BJ (cell line): ENCODE measurements around the gene FCN2. TPM values are rescaled to one million over a fixed set of nuclear protein-coding genes. Genes with fewer than 3 reads are reported as not detected.

Source experiments
- CTCF ChIA-PET: fragments of 350-600 bp; formaldehyde crosslinking; extraction: SDS; loops from one replicate; lab custom pipeline; 2021; ENCODE audit warnings: antibody characterized with exemption, inconsistent platforms; lab: Yijun Ruan, JAX
- POLR2A ChIA-PET: fragments of 300-600 bp; sonication (Branson Sonifier 250); formaldehyde crosslinking; extraction: SDS; loops from one replicate; lab custom pipeline; 2021; ENCODE audit warnings: antibody characterized with exemption; lab: Charles Lee
- DNase-seq: peaks from one replicate; pipeline ENCODE4 v3.0.0-alpha.2; 2011; ENCODE audit warnings: low read depth
- H3K27me3 ChIP-seq: 2 replicates; pipeline ENCODE4 v1.6.0; 2011; ENCODE audit warnings: low read length; ENCODE audit not compliant: control insufficient read depth, insufficient read depth
- H3K36me3 ChIP-seq: 2 replicates; pipeline ENCODE4 v1.5.1; 2011; ENCODE audit warnings: low read length; ENCODE audit not compliant: control insufficient read depth, insufficient read depth
- H3K4me3 ChIP-seq: 2 replicates; pipeline ENCODE4 v1.5.1; 2011; ENCODE audit warnings: low read depth, mild to moderate bottlenecking, control low read depth, low read length
- CTCF ChIP-seq: IDR thresholded peaks from 2 replicates; pipeline ENCODE4 v1.5.1; 2011; ENCODE audit warnings: low read depth, mild to moderate bottlenecking, control low read depth, inconsistent platforms, low read length, moderate library complexity; ENCODE audit not compliant: insufficient read depth
- polyA plus RNA-seq: library from polyadenylated mRNA; depleted of rRNA; stranded (reverse); fragments of >200 nt; gene quantifications from 2 replicates; pipeline ENCODE4 v1.2.3, GENCODE V29; 2011

FCN2 gene
- polyA plus RNA-seq, 1 experiment: not detected

DNA sequence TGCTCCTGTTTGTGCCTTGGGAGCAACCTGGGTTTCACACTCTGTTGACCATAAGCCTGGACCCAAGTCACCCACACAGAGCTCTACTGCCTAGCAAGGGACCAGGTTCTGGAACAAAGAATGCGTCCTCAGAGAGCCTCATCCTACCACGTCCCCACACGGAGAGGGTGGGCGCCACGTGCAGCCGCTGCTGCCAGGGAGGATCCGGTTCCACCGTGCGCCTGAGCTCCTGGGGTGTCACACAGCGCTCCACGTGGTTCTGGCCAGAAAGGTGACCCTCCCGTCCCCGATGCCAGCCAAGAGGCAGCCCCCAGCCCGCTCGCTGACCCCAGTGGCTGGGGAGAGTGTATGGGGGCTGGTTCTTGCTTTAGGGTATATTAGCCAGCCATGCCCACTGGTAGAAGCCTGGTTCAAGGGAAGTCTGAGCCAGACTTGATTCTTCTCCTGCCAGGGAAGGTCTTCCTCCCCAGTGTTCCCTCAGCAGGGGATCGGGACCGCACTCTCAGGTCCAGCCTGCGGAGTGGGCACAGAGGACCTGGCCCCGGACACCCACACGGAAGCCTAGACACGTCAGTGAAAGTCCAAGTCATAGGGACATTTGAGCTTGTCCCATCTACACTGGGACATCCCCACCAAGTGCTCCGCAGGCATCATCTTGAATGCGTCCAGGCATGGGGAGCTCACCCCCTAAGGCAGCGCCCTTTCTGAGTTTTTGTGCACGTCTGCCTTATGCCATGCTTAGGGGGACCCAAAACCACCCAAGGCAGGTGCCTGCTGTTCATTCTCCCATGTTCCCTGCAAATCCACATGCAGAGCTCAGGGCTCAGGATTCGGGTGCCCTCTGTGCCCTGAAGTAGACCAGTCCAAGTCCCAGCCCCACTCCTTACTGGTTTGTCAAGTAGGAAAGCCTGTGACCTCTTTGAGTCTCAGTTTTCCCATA lies 34.7 kb downstream of the FCN2 start:
- Histone ChIP-seq H3K27me3 (peaks cover 1% of the 10 kb centered on the region; the same call in 1 of the 2 replicates), H3K36me3 (no peaks in the 10 kb centered on the region), H3K4me3 (no peak overlapping the region)
- CTCF ChIA-PET: no interaction called here
- POLR2A ChIA-PET: no interaction called here
- no peak for DNase-seq
- TF ChIP-seq CTCF: no peak

DNA sequence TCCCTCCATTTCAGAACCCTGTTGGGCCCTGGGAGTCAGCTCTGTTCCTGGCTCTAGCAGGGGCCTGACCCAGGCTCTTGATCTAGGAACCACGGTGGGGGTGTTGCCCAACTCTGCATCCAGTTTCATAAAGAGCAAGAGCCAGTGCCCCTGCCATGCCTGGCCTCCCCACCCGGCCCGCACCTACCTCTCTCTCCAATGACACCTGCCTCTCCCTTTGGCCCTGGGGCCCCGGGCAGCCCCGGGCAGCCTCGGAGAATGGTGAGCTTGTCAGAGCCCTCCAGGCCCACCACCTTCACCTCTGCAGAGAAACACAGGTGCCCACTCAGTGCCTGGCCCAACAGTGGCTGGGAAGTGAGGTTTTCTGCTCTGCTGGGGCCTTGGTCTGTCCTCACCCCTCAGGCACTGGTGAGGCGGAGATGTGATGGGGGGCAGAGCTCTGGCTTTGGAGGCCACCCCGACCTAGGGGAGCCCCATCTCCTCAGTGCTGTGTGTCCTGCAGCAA lies 35.6 kb downstream of the FCN2 start:
- Histone ChIP-seq H3K36me3 (no peaks in the 10 kb centered on the region), H3K4me3 (no peak overlapping the region), H3K27me3 (peaks cover 1% of the 10 kb centered on the region; the same call in 1 of the 2 replicates)
- ChIA-PET CTCF (no interaction called here), POLR2A (no interaction called here)
- no peak for DNase-seq
- TF ChIP-seq CTCF: no peak

- DNase-seq: no peak
- TF ChIP-seq CTCF: no peak
- CTCF ChIA-PET: no interaction called here
- H3K4me3 ChIP-seq: no peak within 1 kb of the TSS
- peaks cover 1% of the 10 kb centered on the region; the same call in 1 of the 2 replicates for H3K27me3 ChIP-seq
- H3K36me3 ChIP-seq: no peaks in the 10 kb centered on the region
- POLR2A ChIA-PET: no interaction called here
Measured at GRCh38 chr9:134917431-134918373, 37.1 kb downstream of the FCN2 start, which contains the start of gene FCN1. FCN1 (minus strand) TSS chr9:134917912; CDS start chr9:134917871, 41 bp downstream.

DNA sequence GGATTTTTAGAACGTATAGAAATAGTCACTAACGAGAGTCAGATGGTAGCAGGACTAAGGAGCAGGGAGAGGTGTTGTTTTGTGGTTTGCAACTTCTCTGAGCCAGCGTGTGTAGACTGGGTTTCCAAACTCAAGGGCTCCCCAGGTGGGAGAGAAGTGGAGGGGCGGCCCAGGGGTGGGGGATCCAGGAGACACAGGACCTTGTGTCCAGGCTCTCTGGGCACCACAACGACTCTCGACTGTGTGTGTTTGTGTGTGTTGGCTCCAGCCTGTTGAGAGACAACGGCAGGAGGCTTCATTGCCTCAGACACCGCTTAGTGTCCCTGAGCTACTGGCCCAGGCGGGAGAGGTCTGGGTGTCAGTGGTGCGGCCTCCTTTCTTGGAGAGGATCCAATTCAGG lies 38.0 kb downstream of the FCN2 start:
- peaks cover 1% of the 10 kb centered on the region; the same call in 1 of the 2 replicates for H3K27me3 ChIP-seq
- CTCF ChIA-PET: no interaction called here
- POLR2A ChIA-PET: no interaction called here
- TF ChIP-seq CTCF: no peak
- no peaks in the 10 kb centered on the region for H3K36me3 ChIP-seq
- no peak for DNase-seq
- no peak overlapping the region for H3K4me3 ChIP-seq
